IMR-90 (cell line): ENCODE measurements around the gene TP73. TPM values are rescaled to one million over a fixed set of nuclear protein-coding genes. Genes with fewer than 3 reads are reported as not detected.

ENCODE experiments used
- ATAC-seq: fragments of 200-7000 bp; cut with Tn5 transposase; 2 replicates; pipeline ENCODE4 v1.9.1; 2020; ENCODE audit warnings: low read depth, mild to moderate bottlenecking, moderate library complexity
- BruUV-seq: library from RNA; stranded (reverse); fragments of 400-500 nt; replicated peaks from 2 replicates; lab custom pipeline; 2021; lab: Mats Ljungman, UMichigan
- CTCF ChIA-PET: fragments of 300-600 bp; formaldehyde crosslinking; extraction: SDS; loops from one replicate; lab custom pipeline; 2021; ENCODE audit warnings: antibody characterized with exemption; lab: Yijun Ruan, JAX
- POLR2A ChIA-PET: fragments of 300-600 bp; sonication (Branson Sonifier 250); formaldehyde crosslinking; loops from one replicate; lab custom pipeline; 2022; ENCODE audit warnings: antibody characterized with exemption; ENCODE audit not compliant: unreplicated experiment; lab: Charles Lee
- DNase-seq: peaks from one replicate; pipeline ENCODE4 v3.0.0; 2013
- H2AFZ ChIP-seq: replicated peaks from 2 replicates; pipeline ENCODE3; 2013; ENCODE audit warnings: low read length, mild to moderate bottlenecking; ENCODE audit not compliant: poor library complexity
- H2AK5ac ChIP-seq: 2 replicates; pipeline ENCODE4 v1.6.1; 2013; ENCODE audit warnings: low read depth, low read length, inconsistent platforms
- H2AK9ac ChIP-seq: replicated peaks from 2 replicates; pipeline ENCODE3; 2013; ENCODE audit warnings: mild to moderate bottlenecking, low read depth, low read length, moderate library complexity; ENCODE audit not compliant: poor library complexity
- H2BK120ac ChIP-seq: 2 replicates; pipeline ENCODE4 v1.6.1; 2013; ENCODE audit warnings: low read depth, low read length, inconsistent platforms
- H2BK15ac ChIP-seq: 3 replicates; pipeline ENCODE4 v1.6.1; 2013; ENCODE audit warnings: low read depth, low read length, inconsistent platforms
- H2BK20ac ChIP-seq: 2 replicates; pipeline ENCODE4 v1.6.1; 2013; ENCODE audit warnings: low read depth, mild to moderate bottlenecking, inconsistent platforms, low read length, moderate library complexity
- H2BK5ac ChIP-seq: 2 replicates; pipeline ENCODE4 v1.6.1; 2013; ENCODE audit warnings: mild to moderate bottlenecking, low read depth, low read length, inconsistent platforms; ENCODE audit not compliant: poor library complexity, severe bottlenecking
- H3K14ac ChIP-seq: replicated peaks from 2 replicates; pipeline ENCODE4 v1.6.1; 2013; ENCODE audit warnings: low read depth, low read length, inconsistent platforms
- H3K18ac ChIP-seq: 2 replicates; pipeline ENCODE4 v1.6.1; 2013; ENCODE audit warnings: low read depth, low read length, control low read depth
- H3K23ac ChIP-seq: 2 replicates; pipeline ENCODE4 v1.6.1; 2013; ENCODE audit warnings: low read depth, low read length, inconsistent platforms
- H3K27ac ChIP-seq: 2 replicates; pipeline ENCODE4 v1.5.1; 2013; ENCODE audit warnings: mild to moderate bottlenecking, control low read depth, low read length; ENCODE audit not compliant: insufficient read depth
- H3K27me3 ChIP-seq: 2 replicates; pipeline ENCODE4 v1.6.1; 2013; ENCODE audit warnings: low read length; ENCODE audit not compliant: control insufficient read depth, insufficient read depth
- H3K36me3 ChIP-seq: 2 replicates; pipeline ENCODE4 v1.6.1; 2013; ENCODE audit warnings: low read length, mixed read lengths; ENCODE audit not compliant: control insufficient read depth, insufficient read depth
- H3K4ac ChIP-seq: 2 replicates; pipeline ENCODE4 v1.6.1; 2013; ENCODE audit warnings: low read depth, low read length, inconsistent platforms
- H3K4me1 ChIP-seq: 2 replicates; pipeline ENCODE4 v1.6.1; 2013; ENCODE audit warnings: low read length, mixed read lengths; ENCODE audit not compliant: control insufficient read depth, insufficient read depth
- H3K4me2 ChIP-seq: 2 replicates; pipeline ENCODE4 v1.6.1; 2013; ENCODE audit warnings: low read depth, mild to moderate bottlenecking, control low read depth, low read length, moderate library complexity
- H3K4me3 ChIP-seq: 2 replicates; pipeline ENCODE4 v1.5.1; 2013; ENCODE audit warnings: low read depth, mild to moderate bottlenecking, control low read depth, low read length, moderate library complexity; ENCODE audit not compliant: insufficient read depth
- H3K56ac ChIP-seq: 2 replicates; pipeline ENCODE4 v1.6.1; 2013; ENCODE audit warnings: low read length, inconsistent platforms; ENCODE audit not compliant: insufficient read depth; ENCODE audit errors: extremely low read depth
- H3K79me1 ChIP-seq, 2 experiments: 2 replicates each; pipeline ENCODE4 v1.6.1; 2013; ENCODE audit warnings: low read length in 2 of 2, inconsistent platforms in 1 of 2, low read depth in 1 of 2
- H3K9ac ChIP-seq: 2 replicates; pipeline ENCODE4 v1.6.1; 2013; ENCODE audit warnings: low read depth, low read length, control low read depth
- H3K9me1 ChIP-seq: 2 replicates; pipeline ENCODE4 v1.6.1; 2013; ENCODE audit warnings: low read length, inconsistent platforms; ENCODE audit not compliant: insufficient read depth
- H3K9me3 ChIP-seq: 2 replicates; pipeline ENCODE4 v1.6.1; 2013; ENCODE audit warnings: low read length; ENCODE audit not compliant: control insufficient read depth, insufficient read depth
- H4K20me1 ChIP-seq: 2 replicates; pipeline ENCODE4 v1.6.1; 2013; ENCODE audit warnings: low read length, inconsistent platforms; ENCODE audit not compliant: insufficient read depth
- H4K5ac ChIP-seq: 2 replicates; pipeline ENCODE4 v1.6.1; 2013; ENCODE audit warnings: mild to moderate bottlenecking, low read depth, low read length, control low read depth
- H4K8ac ChIP-seq, 2 experiments: 2 replicates each; pipeline ENCODE4 v1.6.1; 2013; ENCODE audit warnings: low read depth in 2 of 2, low read length in 2 of 2, control low read depth in 1 of 2, inconsistent platforms in 1 of 2
- H4K91ac ChIP-seq: 2 replicates; pipeline ENCODE4 v1.6.1; 2013; ENCODE audit warnings: low read depth, low read length, inconsistent platforms; ENCODE audit not compliant: insufficient read depth
- CEBPB ChIP-seq: IDR thresholded peaks from 2 replicates; pipeline ENCODE4 v1.6.1; 2012; ENCODE audit warnings: low read depth, low read length, improper control_type of control experiment
- MAZ ChIP-seq: IDR thresholded peaks from 2 replicates; pipeline ENCODE4 v1.6.1; 2012; ENCODE audit warnings: low read depth, mild to moderate bottlenecking, low read length, improper control_type of control experiment, moderate library complexity, borderline replicate concordance
- MXI1 ChIP-seq: IDR thresholded peaks from 2 replicates; pipeline ENCODE4 v1.6.1; 2012; ENCODE audit warnings: low read depth, mild to moderate bottlenecking, low read length, moderate library complexity, borderline replicate concordance
- RAD21 ChIP-seq: IDR thresholded peaks from 2 replicates; pipeline ENCODE4 v1.6.1; 2012; ENCODE audit warnings: low read length, improper control_type of control experiment
- RCOR1 ChIP-seq: IDR thresholded peaks from 2 replicates; pipeline ENCODE4 v1.6.1; 2012; ENCODE audit warnings: mild to moderate bottlenecking, low read length, improper control_type of control experiment; ENCODE audit not compliant: insufficient replicate concordance
- USF2 ChIP-seq: fragments of 150-350 bp; IDR thresholded peaks from 2 replicates; pipeline ENCODE4 v1.6.1; 2017; ENCODE audit warnings: mild to moderate bottlenecking, antibody characterized with exemption, low read length, low read depth
- WGBS, 2 experiments: methylation state at CpG; one replicate each; pipeline versions ENCODE4 v1.1.5 to v1.1.7; 2013; ENCODE audit warnings: missing lambda C conversion rate in 2 of 2; ENCODE audit not compliant: insufficient read length in 1 of 2; ENCODE audit errors: extremely low coverage in 2 of 2; 5-methylcytosine and 5-hydroxymethylcytosine counted together
- dilution Hi-C: fragments of 300-500 bp; cut with HindIII; formaldehyde crosslinking; loops from one replicate; pipeline ENCODE4 v1.14.3; 2018; ENCODE audit warnings: low sequenced_read_pairs; ENCODE audit not compliant: unreplicated experiment
- in situ Hi-C: fragments of 300-500 bp; cut with MboI; formaldehyde crosslinking; loops from 3 replicates; pipeline ENCODE4 v1.14.3; 2019; ENCODE audit warnings: low sequenced_read_pairs, inconsistent platforms, mixed read lengths
- intact Hi-C: fragments of 100-400 bp; cut with micrococcal nuclease; formaldehyde crosslinking; loops from 2 replicates; pipeline ENCODE4 v1.10.0; 2022
- polyA plus RNA-seq, 3 experiments: library from polyadenylated mRNA; depleted of rRNA; stranded (reverse); fragments of >200 nt; gene quantifications; 2 replicates each; pipeline ENCODE4 v1.2.3, GENCODE V29; 2012; ENCODE audit warnings: low replicate concordance in 1 of 3
- total RNA-seq: library from RNA; depleted of rRNA; stranded (reverse); fragments of >200 nt; gene quantifications from 2 replicates; pipeline ENCODE4 v1.2.3, GENCODE V29; 2012
- TF ChIP-seq, protein P1 (sequence below): fragments of 150-350 bp; IDR thresholded peaks from 2 replicates; pipeline ENCODE4 v1.6.1; 2016; ENCODE audit warnings: low read depth, mild to moderate bottlenecking, low read length, moderate library complexity, borderline replicate concordance

TP73 gene
- total and polyA plus RNA-seq, 2 of the 4 experiments (the other 2 are of a cell fraction), result not detected

- 81% methylated on average over 3 of the region's 7 CpGs; no CpG with 5 or more reads in 1 of the 2 experiments for WGBS, 2 experiments
- peak overlapping the region; percentile 19 for H2AK9ac ChIP-seq
- no peak overlapping the region for H4K5ac ChIP-seq
- no peak overlapping the region for H4K91ac ChIP-seq
- no peaks in the 10 kb centered on the region for H3K9me3 ChIP-seq
- no peaks in the 10 kb centered on the region for H3K79me1 ChIP-seq
- no peak overlapping the region for H3K4me3 ChIP-seq
- dilution Hi-C loops (no loop called here), intact Hi-C loops (no loop called here), in situ Hi-C loops (no loop called here)
- H3K4me2 ChIP-seq, result no peak overlapping the region
- H3K27ac ChIP-seq, result no peak overlapping the region
- H3K18ac ChIP-seq, result no peak overlapping the region
- no peak overlapping the region for H2BK120ac ChIP-seq
- ChIA-PET POLR2A (no interaction called here), CTCF (no interaction called here)
- no peak overlapping the region for H3K23ac ChIP-seq
- ATAC-seq (no peak), DNase-seq (no peak)
- H3K9me1 ChIP-seq, result no peaks in the 10 kb centered on the region
- H4K20me1 ChIP-seq, result no peaks in the 10 kb centered on the region
- no peak for TF ChIP-seq USF2
- TF ChIP-seq MXI1, result no peak
- TF ChIP-seq, protein P1, sequence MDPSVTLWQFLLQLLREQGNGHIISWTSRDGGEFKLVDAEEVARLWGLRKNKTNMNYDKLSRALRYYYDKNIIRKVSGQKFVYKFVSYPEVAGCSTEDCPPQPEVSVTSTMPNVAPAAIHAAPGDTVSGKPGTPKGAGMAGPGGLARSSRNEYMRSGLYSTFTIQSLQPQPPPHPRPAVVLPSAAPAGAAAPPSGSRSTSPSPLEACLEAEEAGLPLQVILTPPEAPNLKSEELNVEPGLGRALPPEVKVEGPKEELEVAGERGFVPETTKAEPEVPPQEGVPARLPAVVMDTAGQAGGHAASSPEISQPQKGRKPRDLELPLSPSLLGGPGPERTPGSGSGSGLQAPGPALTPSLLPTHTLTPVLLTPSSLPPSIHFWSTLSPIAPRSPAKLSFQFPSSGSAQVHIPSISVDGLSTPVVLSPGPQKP, result no peak
- no peak for TF ChIP-seq RCOR1
- no peak for TF ChIP-seq CEBPB
- TF ChIP-seq MAZ, result no peak
- TF ChIP-seq RAD21, result no peak
- H3K27me3 ChIP-seq, result peaks cover 29% of the 10 kb centered on the region; the same call in 1 of the 2 replicates
- BruUV-seq, result no TSS peak
- H3K4me1 ChIP-seq, result peaks cover 18% of the 10 kb centered on the region
- H3K56ac ChIP-seq, result no peak overlapping the region
- H2BK20ac ChIP-seq, result no peak overlapping the region
- no peak overlapping the region for H2BK15ac ChIP-seq
- no peak overlapping the region for H2BK5ac ChIP-seq
- no peak overlapping the region for H3K14ac ChIP-seq
- no peak overlapping the region for H4K8ac ChIP-seq
- no peak overlapping the region for H2AK5ac ChIP-seq
- no peaks in the 10 kb centered on the region for H3K36me3 ChIP-seq
- H3K4ac ChIP-seq, result no peak overlapping the region
- peak overlapping the region; percentile 48 for H2AFZ ChIP-seq
- H3K9ac ChIP-seq, result no peak overlapping the region
Measured at GRCh38 chr1:3612123-3612522, 40.2 kb upstream of the TP73 start.
